Ishikawa (cell line): ENCODE results near the gene AP2M1.
A peak's percentile ranks its signal among the peaks of the same experiment; 100 is the strongest.

Experiments
- CEBPB ChIP-seq: IDR thresholded peaks from 2 replicates; pipeline ENCODE4 v1.6.1; 2012
- CREB1 ChIP-seq: IDR thresholded peaks from 2 replicates; pipeline ENCODE4 v1.6.1; 2012; ENCODE audit warnings: low read depth
- EGR1 ChIP-seq: IDR thresholded peaks from 2 replicates; pipeline ENCODE4 v1.6.1; 2012
- EP300 ChIP-seq: IDR thresholded peaks from 2 replicates; pipeline ENCODE4 v1.6.1; 2012; ENCODE audit warnings: borderline replicate concordance
- FOXM1 ChIP-seq: IDR thresholded peaks from 2 replicates; pipeline ENCODE4 v1.6.1; 2012; ENCODE audit warnings: low read depth, borderline replicate concordance
- NFIC ChIP-seq: IDR thresholded peaks from 2 replicates; pipeline ENCODE4 v1.6.1; 2012
- RAD21 ChIP-seq: IDR thresholded peaks from 2 replicates; pipeline ENCODE4 v1.6.1; 2012; ENCODE audit warnings: low read depth
- TAF1 ChIP-seq: IDR thresholded peaks from 2 replicates; pipeline ENCODE4 v1.6.1; 2012; ENCODE audit warnings: low read depth, mild to moderate bottlenecking
- TCF12 ChIP-seq: IDR thresholded peaks from 2 replicates; pipeline ENCODE4 v1.6.1; 2012; ENCODE audit warnings: low read depth
- TEAD4 ChIP-seq: IDR thresholded peaks from 2 replicates; pipeline ENCODE4 v1.6.1; 2012
- YY1 ChIP-seq: IDR thresholded peaks from 2 replicates; pipeline ENCODE4 v1.6.1; 2012; ENCODE audit warnings: low read depth
- ZBTB7A ChIP-seq: IDR thresholded peaks from 2 replicates; pipeline ENCODE4 v1.6.1; 2012; ENCODE audit warnings: low read depth
- TF ChIP-seq, protein P1 (sequence below): IDR thresholded peaks from 2 replicates; pipeline ENCODE4 v1.6.1; 2012; ENCODE audit warnings: low read depth, mild to moderate bottlenecking
- TF ChIP-seq, protein P2 (sequence below): IDR thresholded peaks from 2 replicates; pipeline ENCODE4 v1.6.1; 2012
- TF ChIP-seq, protein P3 (sequence below): IDR thresholded peaks from 2 replicates; pipeline ENCODE4 v1.6.1; 2012

The AP2M1 gene

DNA sequence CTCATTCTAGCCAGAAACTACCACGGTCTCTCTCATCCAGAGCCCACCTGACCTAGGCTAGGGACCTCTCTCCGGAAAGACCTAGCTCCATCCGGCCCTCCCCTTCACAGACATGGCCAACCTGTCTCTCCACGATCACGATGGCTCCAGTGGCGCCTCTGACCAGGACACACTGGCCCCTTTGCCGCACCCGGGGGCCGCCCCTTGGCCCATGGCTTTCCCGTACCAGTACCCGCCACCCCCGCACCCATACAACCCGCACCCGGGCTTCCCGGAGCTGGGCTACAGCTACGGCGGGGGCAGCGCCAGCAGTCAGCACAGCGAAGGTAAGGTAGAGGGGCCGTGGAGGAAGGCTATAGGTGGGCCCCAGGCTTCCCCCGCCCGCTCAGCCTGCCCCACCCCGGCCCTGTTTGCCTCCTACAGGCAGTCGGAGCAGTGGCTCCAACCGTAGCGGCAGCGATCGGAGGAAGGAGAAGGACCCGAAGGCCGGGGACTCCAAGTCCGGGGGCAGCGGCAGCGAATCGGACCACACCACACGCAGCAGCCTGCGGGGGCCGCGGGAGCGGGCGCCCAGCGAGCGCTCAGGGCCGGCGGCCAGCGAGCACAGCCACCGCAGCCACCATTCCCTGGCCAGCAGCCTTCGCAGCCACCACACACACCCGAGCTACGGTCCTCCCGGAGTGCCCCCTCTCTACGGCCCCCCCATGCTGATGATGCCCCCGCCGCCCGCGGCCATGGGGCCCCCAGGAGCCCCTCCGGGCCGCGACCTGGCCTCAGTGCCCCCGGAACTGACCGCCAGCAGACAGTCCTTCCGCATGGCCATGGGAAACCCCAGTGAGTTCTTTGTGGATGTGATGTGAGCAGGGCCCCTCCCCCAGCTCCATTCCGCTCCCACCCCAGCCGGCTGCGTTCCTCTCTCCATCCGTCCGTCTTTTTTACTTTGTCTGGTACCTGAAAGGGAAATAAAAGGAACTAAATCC lies 4.5 kb upstream of the AP2M1 start:
- no peak for TF ChIP-seq TAF1
- no peak for TF ChIP-seq EP300
- TF ChIP-seq ZBTB7A, result no peak
- TF ChIP-seq, protein P1, sequence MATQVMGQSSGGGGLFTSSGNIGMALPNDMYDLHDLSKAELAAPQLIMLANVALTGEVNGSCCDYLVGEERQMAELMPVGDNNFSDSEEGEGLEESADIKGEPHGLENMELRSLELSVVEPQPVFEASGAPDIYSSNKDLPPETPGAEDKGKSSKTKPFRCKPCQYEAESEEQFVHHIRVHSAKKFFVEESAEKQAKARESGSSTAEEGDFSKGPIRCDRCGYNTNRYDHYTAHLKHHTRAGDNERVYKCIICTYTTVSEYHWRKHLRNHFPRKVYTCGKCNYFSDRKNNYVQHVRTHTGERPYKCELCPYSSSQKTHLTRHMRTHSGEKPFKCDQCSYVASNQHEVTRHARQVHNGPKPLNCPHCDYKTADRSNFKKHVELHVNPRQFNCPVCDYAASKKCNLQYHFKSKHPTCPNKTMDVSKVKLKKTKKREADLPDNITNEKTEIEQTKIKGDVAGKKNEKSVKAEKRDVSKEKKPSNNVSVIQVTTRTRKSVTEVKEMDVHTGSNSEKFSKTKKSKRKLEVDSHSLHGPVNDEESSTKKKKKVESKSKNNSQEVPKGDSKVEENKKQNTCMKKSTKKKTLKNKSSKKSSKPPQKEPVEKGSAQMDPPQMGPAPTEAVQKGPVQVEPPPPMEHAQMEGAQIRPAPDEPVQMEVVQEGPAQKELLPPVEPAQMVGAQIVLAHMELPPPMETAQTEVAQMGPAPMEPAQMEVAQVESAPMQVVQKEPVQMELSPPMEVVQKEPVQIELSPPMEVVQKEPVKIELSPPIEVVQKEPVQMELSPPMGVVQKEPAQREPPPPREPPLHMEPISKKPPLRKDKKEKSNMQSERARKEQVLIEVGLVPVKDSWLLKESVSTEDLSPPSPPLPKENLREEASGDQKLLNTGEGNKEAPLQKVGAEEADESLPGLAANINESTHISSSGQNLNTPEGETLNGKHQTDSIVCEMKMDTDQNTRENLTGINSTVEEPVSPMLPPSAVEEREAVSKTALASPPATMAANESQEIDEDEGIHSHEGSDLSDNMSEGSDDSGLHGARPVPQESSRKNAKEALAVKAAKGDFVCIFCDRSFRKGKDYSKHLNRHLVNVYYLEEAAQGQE, result no peak
- no peak for TF ChIP-seq CREB1
- TF ChIP-seq, protein P2, sequence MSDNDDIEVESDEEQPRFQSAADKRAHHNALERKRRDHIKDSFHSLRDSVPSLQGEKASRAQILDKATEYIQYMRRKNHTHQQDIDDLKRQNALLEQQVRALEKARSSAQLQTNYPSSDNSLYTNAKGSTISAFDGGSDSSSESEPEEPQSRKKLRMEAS, result no peak

DNA sequence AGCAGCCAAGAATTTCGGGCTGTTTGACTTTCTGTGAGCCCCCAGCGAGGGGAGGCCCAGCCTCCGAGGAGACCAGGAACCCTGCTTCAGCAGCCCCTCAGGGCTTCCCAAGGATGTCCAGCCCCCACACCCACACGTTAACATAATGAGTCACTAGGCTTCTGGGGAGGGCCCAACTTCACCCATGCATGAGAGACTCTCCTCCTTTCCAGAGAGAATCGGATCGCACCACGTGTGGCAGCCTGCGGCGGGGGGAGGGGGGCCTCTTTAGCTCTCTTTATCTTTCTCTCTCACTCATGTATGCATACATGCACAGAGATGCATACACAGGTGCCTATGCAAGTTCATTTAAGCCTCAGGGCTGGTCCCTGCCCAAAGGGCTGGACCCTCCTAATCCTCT lies 3.1 kb upstream of the AP2M1 start:
- TF ChIP-seq, protein P2, result peak; percentile 57
- TF ChIP-seq ZBTB7A (peak; percentile 56; the same call in 1 of the 2 replicates), TEAD4 (no peak)
- TF ChIP-seq, protein P3, sequence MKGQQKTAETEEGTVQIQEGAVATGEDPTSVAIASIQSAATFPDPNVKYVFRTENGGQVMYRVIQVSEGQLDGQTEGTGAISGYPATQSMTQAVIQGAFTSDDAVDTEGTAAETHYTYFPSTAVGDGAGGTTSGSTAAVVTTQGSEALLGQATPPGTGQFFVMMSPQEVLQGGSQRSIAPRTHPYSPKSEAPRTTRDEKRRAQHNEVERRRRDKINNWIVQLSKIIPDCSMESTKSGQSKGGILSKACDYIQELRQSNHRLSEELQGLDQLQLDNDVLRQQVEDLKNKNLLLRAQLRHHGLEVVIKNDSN, result peak; percentile 60

DNA sequence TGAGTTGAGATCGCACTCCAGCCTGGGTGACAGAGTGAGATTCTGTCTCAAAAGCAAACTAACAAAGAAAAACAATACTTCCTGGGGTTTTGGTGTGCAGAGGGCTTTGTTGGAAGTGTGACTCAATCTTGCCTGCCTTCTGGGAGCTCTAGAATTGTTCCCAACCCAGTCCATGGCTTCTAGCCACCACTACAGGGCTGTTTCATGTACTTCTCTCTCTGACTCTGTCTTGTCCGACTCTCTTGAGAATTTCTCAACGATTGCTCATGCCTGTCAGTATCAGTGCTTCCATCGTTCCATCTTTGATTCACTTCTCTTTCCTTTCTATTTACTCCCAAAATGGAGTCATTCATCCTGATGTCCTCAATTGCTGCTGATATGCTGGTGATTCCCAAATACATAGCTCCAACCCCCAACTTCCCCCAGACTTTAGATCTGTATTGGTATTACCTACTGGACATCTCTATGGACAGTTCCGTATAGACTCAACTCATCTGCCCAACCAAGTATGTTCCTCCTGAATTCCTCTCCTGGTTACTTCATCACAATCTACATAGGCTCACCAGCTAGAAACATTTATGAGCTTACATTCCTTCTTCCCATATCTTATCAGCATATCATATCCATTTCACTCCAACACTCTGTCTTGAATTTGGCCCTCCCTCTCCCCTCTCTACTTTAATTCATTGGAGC lies 1.8 kb upstream of the AP2M1 start:
- TF ChIP-seq EP300 (no peak), CEBPB (no peak)

DNA sequence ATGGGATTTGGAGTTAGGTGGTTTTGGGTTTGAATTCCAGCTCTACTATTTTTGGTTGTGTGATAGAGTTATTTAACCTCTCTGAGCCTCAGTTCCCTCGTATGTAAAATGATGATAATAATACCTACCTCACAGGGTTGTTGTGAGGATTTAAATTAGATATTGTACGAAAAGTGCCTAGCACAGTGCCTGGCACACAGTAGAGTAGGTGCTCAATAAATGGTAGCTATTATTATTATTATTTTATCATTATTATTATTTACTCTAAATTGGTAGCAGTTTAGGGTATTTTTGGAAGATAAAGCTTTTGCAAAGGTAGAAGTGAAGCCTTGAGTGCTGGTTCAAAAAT lies 1.3 kb upstream of the AP2M1 start:
- no peak for TF ChIP-seq EGR1

DNA sequence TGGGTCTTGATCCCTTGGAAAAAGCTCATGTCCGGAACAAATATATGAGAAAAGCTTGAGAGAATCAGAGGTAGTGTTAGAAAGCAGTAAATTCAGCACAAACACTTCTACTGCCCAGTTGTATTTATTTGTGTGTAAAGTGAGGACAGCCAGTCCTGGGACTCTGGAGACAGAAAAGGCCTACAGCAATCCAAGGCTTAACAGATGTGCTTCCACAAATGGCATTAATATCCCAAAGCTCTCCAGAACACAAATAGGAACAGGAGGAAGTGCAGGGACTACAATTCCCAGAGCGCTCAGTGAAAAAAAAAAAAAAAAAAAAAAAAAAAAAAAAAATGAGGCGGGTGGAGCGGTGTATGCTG lies 390 bp upstream of the AP2M1 start:
- TF ChIP-seq TAF1 (no peak), TCF12 (no peak), NFIC (no peak), FOXM1 (no peak), CREB1 (no peak), RAD21 (no peak), EGR1 (no peak), TEAD4 (no peak), YY1 (no peak), ZBTB7A (no peak), CEBPB (no peak), EP300 (no peak)
- TF ChIP-seq, protein P1, result no peak
- TF ChIP-seq, protein P2, result no peak
- TF ChIP-seq, protein P3, result no peak

DNA sequence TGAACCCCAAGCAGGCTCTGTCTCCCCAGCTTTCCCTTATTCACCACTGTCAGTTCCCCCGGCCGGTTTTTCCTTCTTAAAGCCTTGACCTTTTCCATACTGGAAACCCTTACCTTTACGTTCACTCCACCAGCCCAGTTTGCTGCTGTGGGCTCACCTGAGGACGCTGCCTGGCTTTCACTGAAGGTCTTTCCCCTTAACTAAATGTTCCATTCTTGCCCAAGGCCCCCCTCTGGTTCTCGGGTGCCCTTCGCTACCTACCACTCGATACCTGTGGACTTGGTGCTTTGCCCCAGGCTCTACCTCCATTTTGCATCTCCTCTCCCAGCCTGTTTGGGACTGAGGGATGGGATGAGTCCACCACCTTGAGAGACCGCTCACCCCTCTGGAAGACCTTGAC lies 851 bp downstream of the AP2M1 start:
- TF ChIP-seq TCF12 (no peak), CREB1 (no peak), TAF1 (no peak; the same call in 1 of the 2 replicates), CEBPB (no peak), NFIC (no peak), EP300 (no peak)
- TF ChIP-seq, protein P2, result no peak
